HG03095 (cell line): ENCODE data around the gene BCCIP.

Source experiments
- ATAC-seq: cut with Tn5 transposase; IDR thresholded peaks from one replicate; pipeline ENCODE4 v1.9.1; 2021; ENCODE audit warnings: moderate library complexity; ENCODE audit not compliant: unreplicated experiment

Gene BCCIP

DNA sequence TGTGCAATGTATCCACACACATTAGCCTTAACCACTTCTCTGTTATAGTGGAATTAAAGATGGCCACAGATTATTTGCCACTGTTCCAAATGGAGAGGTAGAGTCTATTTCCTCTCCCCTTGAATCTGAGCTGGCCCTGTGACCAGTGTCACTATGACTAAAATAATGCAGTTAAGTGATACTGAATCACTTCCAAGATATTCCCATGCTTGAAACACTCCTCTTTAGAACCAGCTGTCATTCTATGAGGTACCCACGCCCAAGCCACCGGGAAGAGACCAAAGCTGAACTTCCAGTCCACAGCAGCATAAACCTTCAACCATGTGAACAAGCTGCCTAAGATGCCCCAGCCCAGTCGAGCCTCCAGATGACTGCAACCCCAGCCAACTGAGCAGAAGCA lies 59.9 kb downstream of the BCCIP start:
- ATAC-seq = no peak
